HepG2 (cell line): ENCODE data around the gene ZBTB45. TPM values are rescaled to one million over a fixed set of nuclear protein-coding genes. Genes with fewer than 3 reads are reported as not detected.

Experiments used
- AFF4 ChIP-seq: sonication (generic); formaldehyde crosslinking; IDR thresholded peaks from 2 replicates; pipeline ENCODE4 v1.4.0; 2020; ENCODE audit warnings: missing genetic modification reagents
- AGO1 ChIP-seq: fragments of 200-400 bp; formaldehyde crosslinking; IDR thresholded peaks from 2 replicates; pipeline ENCODE4 v1.6.1; 2017; ENCODE audit warnings: mild to moderate bottlenecking, low read depth, low read length, moderate library complexity; ENCODE audit not compliant: poor library complexity, severe bottlenecking
- CCAR2 ChIP-seq: fragments of 200-400 bp; formaldehyde crosslinking; optimal IDR thresholded peaks from 2 replicates; pipeline ENCODE3; 2018; ENCODE audit warnings: low read depth, mild to moderate bottlenecking, low read length, moderate library complexity
- GABPA ChIP-seq, 2 experiments: IDR thresholded peaks; 2 replicates each; pipeline ENCODE4 v1.6.1; 2011 to 2016; ENCODE audit warnings: low read depth in 2 of 2, low read length in 1 of 2, missing biosample characterization in 1 of 2, missing genetic modification characterization in 1 of 2
- HIVEP1 ChIP-seq: sonication (generic); formaldehyde crosslinking; IDR thresholded peaks from 2 replicates; pipeline ENCODE4 v1.4.0; 2020; ENCODE audit warnings: mild to moderate bottlenecking, missing genetic modification reagents
- HNF4A ChIP-seq: sonication (generic); formaldehyde crosslinking; IDR thresholded peaks from 2 replicates; pipeline ENCODE4 v1.4.0; 2020; ENCODE audit warnings: missing genetic modification reagents
- IRF2 ChIP-seq: IDR thresholded peaks from 2 replicates; pipeline ENCODE4 v1.6.1; 2018; ENCODE audit warnings: missing genetic modification reagents, missing compliant biosample characterization
- MAFF ChIP-seq: IDR thresholded peaks from 2 replicates; pipeline ENCODE4 v1.6.1; 2011; ENCODE audit warnings: low read depth, low read length, improper control_type of control experiment
- NRL ChIP-seq: sonication (generic); formaldehyde crosslinking; IDR thresholded peaks from 2 replicates; pipeline ENCODE4 v1.5.0; 2020; ENCODE audit warnings: missing genetic modification reagents, mild to moderate bottlenecking, moderate library complexity, borderline replicate concordance
- REPIN1 ChIP-seq: sonication (generic); formaldehyde crosslinking; IDR thresholded peaks from 2 replicates; pipeline ENCODE4 v1.8.0; 2022; ENCODE audit warnings: missing genetic modification reagents, low read depth, mild to moderate bottlenecking, borderline replicate concordance
- RFXANK ChIP-seq: IDR thresholded peaks from 2 replicates; pipeline ENCODE4 v1.6.1; 2016
- TGIF2 ChIP-seq: IDR thresholded peaks from 2 replicates; pipeline ENCODE4 v1.6.1; 2016; ENCODE audit warnings: control low read depth, missing compliant biosample characterization
- TOE1 ChIP-seq: sonication (generic); formaldehyde crosslinking; IDR thresholded peaks from 2 replicates; pipeline ENCODE4 v1.4.0; 2020; ENCODE audit warnings: mild to moderate bottlenecking, missing genetic modification reagents
- ZBTB7A ChIP-seq: sonication (generic); formaldehyde crosslinking; IDR thresholded peaks from 2 replicates; pipeline ENCODE4 v1.8.0; 2022; ENCODE audit warnings: mild to moderate bottlenecking, missing genetic modification reagents
- ZFP41 ChIP-seq: sonication (generic); formaldehyde crosslinking; IDR thresholded peaks from 2 replicates; pipeline ENCODE4 v1.4.0; 2020; ENCODE audit warnings: mild to moderate bottlenecking, missing genetic modification reagents, borderline replicate concordance
- ZNF232 ChIP-seq: sonication (generic); formaldehyde crosslinking; IDR thresholded peaks from 2 replicates; pipeline ENCODE4 v1.4.0; 2020; ENCODE audit warnings: missing genetic modification reagents, borderline replicate concordance
- ZNF567 ChIP-seq: sonication (generic); formaldehyde crosslinking; IDR thresholded peaks from 2 replicates; pipeline ENCODE4 v1.8.1; 2023; ENCODE audit warnings: mild to moderate bottlenecking, missing genetic modification reagents, borderline replicate concordance
- ZNF777 ChIP-seq: sonication (generic); formaldehyde crosslinking; IDR thresholded peaks from 2 replicates; pipeline ENCODE4 v1.4.0; 2020; ENCODE audit warnings: missing genetic modification reagents
- polyA plus RNA-seq, 8 experiments: library from polyadenylated mRNA; depleted of rRNA in 3 of 8; stranded (reverse) in 7 of 8; unstranded in 1 of 8; fragments of >200 nt; fragmentation: Illumina TruSeq in 4 of 8; extraction: Trizol in 4 of 8; gene quantifications; 2 replicates each; pipeline versions ENCODE4 v1.2.1 to v1.2.3, GENCODE V29; 2011 to 2016; ENCODE audit warnings: low read depth in 4 of 8, missing spikeins in 1 of 8, mixed read lengths in 1 of 8; ENCODE audit not compliant: insufficient read depth in 1 of 8
- total RNA-seq, 5 experiments: library from RNA; depleted of rRNA; stranded (reverse); fragments of >200 nt; fragmentation: Illumina TruSeq; extraction: Trizol; gene quantifications; 2 replicates each; pipeline ENCODE4 v1.2.3, GENCODE V29; 2016; ENCODE audit warnings: low read depth in 1 of 5
- TF ChIP-seq, protein P1 (sequence below): sonication (generic); formaldehyde crosslinking; IDR thresholded peaks from 2 replicates; pipeline ENCODE4 v1.4.0; 2020; ENCODE audit warnings: mild to moderate bottlenecking, missing genetic modification reagents
- TF ChIP-seq, protein P2 (sequence below), 2 experiments: IDR thresholded peaks; 2 replicates each; pipeline ENCODE4 v1.6.1; 2011 to 2012; ENCODE audit warnings: low read length in 2 of 2, borderline replicate concordance in 1 of 2, low read depth in 1 of 2, mild to moderate bottlenecking in 1 of 2, moderate library complexity in 1 of 2

Gene ZBTB45
- total and polyA plus RNA-seq, 2 of the 13 experiments (the other 11 are each of a cell fraction or from before 2014, with no cell fraction given): 3.0 to 3.7 TPM

- TF ChIP-seq AFF4 (CRISPR knock-in tag) (0 out of 2 replicates have a peak, but pooled peaks have one; percentile 45), IRF2 (CRISPR knock-in tag) (peak; percentile 98), ZBTB7A (CRISPR knock-in tag) (peak; percentile 79), ZNF777 (CRISPR knock-in tag) (0 out of 2 replicates have a peak, but pooled peaks have one; percentile 55), MAFF (no peak), GABPA (IDR thresholded peaks at IDR 0.05; ENCODE audit: low read depth, low read length) (peak; percentile 99), GABPA (CRISPR knock-in tag; IDR thresholded peaks at IDR 0.05; ENCODE audit: low read depth) (peak; percentile 99), CCAR2 (peak; percentile 84), NRL (CRISPR knock-in tag) (0 out of 2 replicates have a peak, but pooled peaks have one; percentile 77), HNF4A (no peak), REPIN1 (CRISPR knock-in tag) (peak; percentile 92), AGO1 (peak; percentile 88), TOE1 (CRISPR knock-in tag) (no peak), ZNF232 (CRISPR knock-in tag) (0 out of 2 replicates have a peak, but pooled peaks have one; percentile 36), RFXANK (CRISPR knock-in tag) (peak; percentile 91), ZNF567 (CRISPR knock-in tag) (peak; percentile 25; the same call in 1 of the 2 replicates), ZFP41 (CRISPR knock-in tag) (no peak), TGIF2 (CRISPR knock-in tag) (peak; percentile 58; the same call in 1 of the 2 replicates), HIVEP1 (CRISPR knock-in tag) (peak; percentile 85)
- TF ChIP-seq, protein P1, sequence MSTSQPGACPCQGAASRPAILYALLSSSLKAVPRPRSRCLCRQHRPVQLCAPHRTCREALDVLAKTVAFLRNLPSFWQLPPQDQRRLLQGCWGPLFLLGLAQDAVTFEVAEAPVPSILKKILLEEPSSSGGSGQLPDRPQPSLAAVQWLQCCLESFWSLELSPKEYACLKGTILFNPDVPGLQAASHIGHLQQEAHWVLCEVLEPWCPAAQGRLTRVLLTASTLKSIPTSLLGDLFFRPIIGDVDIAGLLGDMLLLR (CRISPR knock-in tag): peak; percentile 57; the same call in 1 of the 2 replicates
- TF ChIP-seq, protein P2, sequence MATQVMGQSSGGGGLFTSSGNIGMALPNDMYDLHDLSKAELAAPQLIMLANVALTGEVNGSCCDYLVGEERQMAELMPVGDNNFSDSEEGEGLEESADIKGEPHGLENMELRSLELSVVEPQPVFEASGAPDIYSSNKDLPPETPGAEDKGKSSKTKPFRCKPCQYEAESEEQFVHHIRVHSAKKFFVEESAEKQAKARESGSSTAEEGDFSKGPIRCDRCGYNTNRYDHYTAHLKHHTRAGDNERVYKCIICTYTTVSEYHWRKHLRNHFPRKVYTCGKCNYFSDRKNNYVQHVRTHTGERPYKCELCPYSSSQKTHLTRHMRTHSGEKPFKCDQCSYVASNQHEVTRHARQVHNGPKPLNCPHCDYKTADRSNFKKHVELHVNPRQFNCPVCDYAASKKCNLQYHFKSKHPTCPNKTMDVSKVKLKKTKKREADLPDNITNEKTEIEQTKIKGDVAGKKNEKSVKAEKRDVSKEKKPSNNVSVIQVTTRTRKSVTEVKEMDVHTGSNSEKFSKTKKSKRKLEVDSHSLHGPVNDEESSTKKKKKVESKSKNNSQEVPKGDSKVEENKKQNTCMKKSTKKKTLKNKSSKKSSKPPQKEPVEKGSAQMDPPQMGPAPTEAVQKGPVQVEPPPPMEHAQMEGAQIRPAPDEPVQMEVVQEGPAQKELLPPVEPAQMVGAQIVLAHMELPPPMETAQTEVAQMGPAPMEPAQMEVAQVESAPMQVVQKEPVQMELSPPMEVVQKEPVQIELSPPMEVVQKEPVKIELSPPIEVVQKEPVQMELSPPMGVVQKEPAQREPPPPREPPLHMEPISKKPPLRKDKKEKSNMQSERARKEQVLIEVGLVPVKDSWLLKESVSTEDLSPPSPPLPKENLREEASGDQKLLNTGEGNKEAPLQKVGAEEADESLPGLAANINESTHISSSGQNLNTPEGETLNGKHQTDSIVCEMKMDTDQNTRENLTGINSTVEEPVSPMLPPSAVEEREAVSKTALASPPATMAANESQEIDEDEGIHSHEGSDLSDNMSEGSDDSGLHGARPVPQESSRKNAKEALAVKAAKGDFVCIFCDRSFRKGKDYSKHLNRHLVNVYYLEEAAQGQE (IDR thresholded peaks at IDR 0.05; ENCODE audit: borderline replicate concordance in 1 of 2, low read depth in 1 of 2, low read length in 2 of 2): peak in 1 of 2 experiments; percentile 67; a peak in 1 of 4 replicates
These were observed 20.3 kb downstream of the ZBTB45 start (continued) for GRCh38 chr19:58499021-58499927.
